ENCODE results near the gene TRIM15. TPM values are rescaled to one million over a fixed set of nuclear protein-coding genes. Genes with fewer than 3 reads are reported as not detected.
A peak's percentile ranks its signal among the peaks of the same experiment; 100 is the strongest.

TRIM15 gene
- total RNA-seq, 1 donor from 2014 or later = not detected

GRCh38 chr6:30168741-30169140 is 5.4 kb downstream of the TRIM15 start:
- H3K4me1 Mint-ChIP-seq (ENCODE audit: unreplicated experiment) = peaks cover 6% of the 10 kb centered on the region
- H3K27ac Mint-ChIP-seq (ENCODE audit: unreplicated experiment) = no peak overlapping the region
- H3K27me3 Mint-ChIP-seq (ENCODE audit: unreplicated experiment) = peaks cover 10% of the 10 kb centered on the region
- DNase-seq (ENCODE audit: low spot score) = no peak
- TF ChIP-seq CTCF (IDR thresholded peaks at IDR 0.05; ENCODE audit: unreplicated experiment) = no peak
- no peaks in the 10 kb centered on the region for H3K36me3 Mint-ChIP-seq (ENCODE audit: low read depth, unreplicated experiment)
- no peaks in the 10 kb centered on the region for H3K9me3 Mint-ChIP-seq (ENCODE audit: unreplicated experiment)
- no peak overlapping the region for H3K4me3 Mint-ChIP-seq (ENCODE audit: unreplicated experiment)

- H3K36me3 Mint-ChIP-seq (ENCODE audit: low read depth, unreplicated experiment) = no peaks in the 10 kb centered on the region
- no peak overlapping the region for H3K4me3 Mint-ChIP-seq (ENCODE audit: unreplicated experiment)
- peaks cover 6% of the 10 kb centered on the region for H3K4me1 Mint-ChIP-seq (ENCODE audit: unreplicated experiment)
- peak; percentile 38 for TF ChIP-seq CTCF (IDR thresholded peaks at IDR 0.05; ENCODE audit: unreplicated experiment)
- H3K27me3 Mint-ChIP-seq (ENCODE audit: unreplicated experiment) = peaks cover 10% of the 10 kb centered on the region
- peak; percentile 28 for DNase-seq (ENCODE audit: low spot score)
- H3K27ac Mint-ChIP-seq (ENCODE audit: unreplicated experiment) = no peak overlapping the region
- H3K9me3 Mint-ChIP-seq (ENCODE audit: unreplicated experiment) = no peaks in the 10 kb centered on the region
These were observed 6.6 kb downstream of the TRIM15 start for GRCh38 chr6:30169658-30170614.

- Mint-ChIP-seq H3K9me3 (ENCODE audit: unreplicated experiment) (no peaks in the 10 kb centered on the region), H3K27ac (ENCODE audit: unreplicated experiment) (no peak overlapping the region), H3K36me3 (ENCODE audit: low read depth, unreplicated experiment) (no peaks in the 10 kb centered on the region), H3K4me1 (ENCODE audit: unreplicated experiment) (peaks cover 6% of the 10 kb centered on the region), H3K27me3 (ENCODE audit: unreplicated experiment) (peaks cover 7% of the 10 kb centered on the region), H3K4me3 (ENCODE audit: unreplicated experiment) (no peak overlapping the region)
- no peak for TF ChIP-seq CTCF (IDR thresholded peaks at IDR 0.05; ENCODE audit: unreplicated experiment)
- DNase-seq (ENCODE audit: low spot score) = peak; percentile 41
These were observed 8.5 kb downstream of the TRIM15 start for GRCh38 chr6:30171677-30172471.

GRCh38 chr6:30172681-30173080 is 9.3 kb downstream of the TRIM15 start:
- Mint-ChIP-seq H3K27ac (ENCODE audit: unreplicated experiment) (no peak overlapping the region), H3K4me3 (ENCODE audit: unreplicated experiment) (no peak overlapping the region), H3K27me3 (ENCODE audit: unreplicated experiment) (peaks cover 7% of the 10 kb centered on the region)

More at GRCh38 chr6:30172681-30173080, 9.3 kb downstream of the TRIM15 start:
- H3K36me3 Mint-ChIP-seq (ENCODE audit: low read depth, unreplicated experiment) = no peaks in the 10 kb centered on the region
- TF ChIP-seq CTCF (IDR thresholded peaks at IDR 0.05; ENCODE audit: unreplicated experiment) = no peak
- no peaks in the 10 kb centered on the region for H3K9me3 Mint-ChIP-seq (ENCODE audit: unreplicated experiment)
- DNase-seq (ENCODE audit: low spot score) = no peak
- H3K4me1 Mint-ChIP-seq (ENCODE audit: unreplicated experiment) = peaks cover 6% of the 10 kb centered on the region
